WTC11 (cell line): ENCODE results near the gene RIPPLY3. TPM values are rescaled to one million over a fixed set of nuclear protein-coding genes. Genes with fewer than 3 reads are reported as not detected.

Experiments
- ATAC-seq: fragments of 200-7000 bp; cut with Tn5 transposase; 2 replicates; pipeline ENCODE4 v1.10.0; 2021; ENCODE audit warnings: mild to moderate bottlenecking, moderate library complexity
- Bru-seq: library from RNA; stranded (reverse); fragments of 400-500 nt; gene quantifications from one replicate; lab custom pipeline; 2021; lab: Mats Ljungman, UMichigan
- CTCF ChIA-PET: fragments of 300-600 bp; sonication (Branson Sonifier 250); formaldehyde crosslinking; loops from one replicate; lab custom pipeline; 2021; ENCODE audit warnings: antibody characterized with exemption; lab: Charles Lee
- POLR2A ChIA-PET: fragments of 350-600 bp; sonication (Branson Sonifier 250); formaldehyde crosslinking; loops from one replicate; lab custom pipeline; 2021; ENCODE audit warnings: antibody characterized with exemption; lab: Charles Lee
- DNase-seq: peaks from one replicate; pipeline ENCODE4 v3.0.0; 2021; ENCODE audit warnings: low spot score
- H3K27ac Mint-ChIP-seq: 2 replicates; pipeline ENCODE4 v1.8.0; 2021; ENCODE audit warnings: mixed read lengths
- H3K27me3 Mint-ChIP-seq: 2 replicates; pipeline ENCODE4 v1.8.0; 2021; ENCODE audit warnings: low read depth, mild to moderate bottlenecking, moderate library complexity, mixed read lengths
- H3K36me3 Mint-ChIP-seq: 2 replicates; pipeline ENCODE4 v1.8.0; 2021; ENCODE audit warnings: mixed read lengths
- H3K4me1 Mint-ChIP-seq: 2 replicates; pipeline ENCODE4 v1.8.0; 2022; ENCODE audit warnings: mixed read lengths
- H3K4me3 Mint-ChIP-seq: 2 replicates; pipeline ENCODE4 v1.8.0; 2021; ENCODE audit warnings: mild to moderate bottlenecking, moderate library complexity, mixed read lengths
- H3K9me3 Mint-ChIP-seq: 2 replicates; pipeline ENCODE4 v1.8.0; 2021; ENCODE audit warnings: mixed read lengths
- ARID4B ChIP-seq: sonication (generic); formaldehyde crosslinking; IDR thresholded peaks from 2 replicates; pipeline ENCODE4 v1.8.0; 2023; ENCODE audit warnings: missing genetic modification reagents, mild to moderate bottlenecking, borderline replicate concordance
- HMGXB4 ChIP-seq: sonication (generic); formaldehyde crosslinking; IDR thresholded peaks from 2 replicates; pipeline ENCODE4 v1.8.1; 2023; ENCODE audit warnings: mild to moderate bottlenecking, moderate library complexity, missing genetic modification reagents
- KAT7 ChIP-seq: sonication (generic); formaldehyde crosslinking; IDR thresholded peaks from 2 replicates; pipeline ENCODE4 v1.8.1; 2023; ENCODE audit warnings: missing genetic modification reagents, mild to moderate bottlenecking, borderline replicate concordance
- MYBL2 ChIP-seq: sonication (generic); formaldehyde crosslinking; IDR thresholded peaks from 2 replicates; pipeline ENCODE4 v1.8.1; 2023; ENCODE audit warnings: mild to moderate bottlenecking, moderate library complexity, missing genetic modification reagents
- NR1H2 ChIP-seq: sonication (generic); formaldehyde crosslinking; IDR thresholded peaks from 2 replicates; pipeline ENCODE4 v1.9.0; 2021; ENCODE audit warnings: mild to moderate bottlenecking, moderate library complexity, missing genetic modification reagents
- NR2C2 ChIP-seq: sonication (generic); formaldehyde crosslinking; IDR thresholded peaks from 2 replicates; pipeline ENCODE4 v1.8.0; 2022; ENCODE audit warnings: mild to moderate bottlenecking, missing genetic modification reagents
- PREB ChIP-seq: sonication (generic); formaldehyde crosslinking; IDR thresholded peaks from 2 replicates; pipeline ENCODE4 v1.8.1; 2022; ENCODE audit warnings: mild to moderate bottlenecking, missing genetic modification reagents, moderate library complexity, borderline replicate concordance
- RORB ChIP-seq: fragments of 250-450 bp; sonication (Bioruptor Pico); IDR thresholded peaks from 2 replicates; pipeline ENCODE4 v1.9.0; 2021; ENCODE audit warnings: mild to moderate bottlenecking
- SP1 ChIP-seq: sonication (generic); formaldehyde crosslinking; conservative IDR thresholded peaks from 2 replicates; pipeline ENCODE4 v1.8.1; 2022; ENCODE audit warnings: missing genetic modification reagents
- long read RNA-seq, 3 experiments: library from RNA in 1 of 3; library from capped mRNA in 1 of 3; library from polyadenylated mRNA in 1 of 3; unstranded in 2 of 3; stranded (forward) in 1 of 3; transcript quantifications; one replicate each; pipeline ENCODE4 v2.0.0, GENCODE V29; 2021
- total RNA-seq: library from RNA; stranded (reverse); gene quantifications from 3 replicates; pipeline ENCODE4 v1.2.3, GENCODE V29; 2021

Gene RIPPLY3
- total RNA-seq, result 2.0 to 3.5 TPM (median 2.3 TPM) in 3 replicates
- Bru-seq, nascent RNA, result percentile 32 among the genes with signal in this experiment
- long read RNA-seq, experiment 1, partial matches to known transcripts, result 0 of 3 reads
- long read RNA-seq, experiment 1, other reads (novel, unspliced or antisense), result 0 of 3 reads
- long read RNA-seq, experiment 2, partial matches to known transcripts, result 2 of 3 reads
- long read RNA-seq, experiment 2, other reads (novel, unspliced or antisense), result 0 of 3 reads
- long read RNA-seq, experiment 3, result 0 reads

GRCh38 chr21:37006486-37007291, at the start of gene RIPPLY3:
Gene RIPPLY3, plus strand, starts transcription at chr21:37006702. Its CDS starts 71 bp downstream, at chr21:37006773.
- ATAC-seq (peak; percentile 18), DNase-seq (peak; percentile 59)
- H3K4me3 Mint-ChIP-seq, result peak within 1 kb of the TSS; percentile 62
- peaks cover 68% of the 10 kb centered on the region for H3K27me3 Mint-ChIP-seq
- no peaks in the 10 kb centered on the region for H3K36me3 Mint-ChIP-seq
- TF ChIP-seq HMGXB4 (CRISPR knock-in tag) (0 out of 2 replicates have a peak, but pooled peaks have one; percentile 52), ARID4B (CRISPR knock-in tag) (no peak), KAT7 (CRISPR knock-in tag) (0 out of 2 replicates have a peak, but pooled peaks have one; percentile 31), SP1 (CRISPR knock-in tag) (0 out of 2 replicates have a peak, but pooled peaks have one; percentile 11)
- H3K4me1 Mint-ChIP-seq, result peaks cover 12% of the 10 kb centered on the region
- ChIA-PET CTCF (interaction anchor here (0.7 to 3.3 kb wide), 9 partner anchors 9 to 909 kb away, joined by 3 to 35 read pairs (median 4); partner anchors contain the start of gene HLCS), POLR2A (interaction anchor here (1.5 kb wide), 1 partner anchor 16 kb away, joined by 4 read pairs; no protein-coding TSS in a partner anchor)
- H3K27ac Mint-ChIP-seq, result no peak within 1 kb of the TSS
- no peaks in the 10 kb centered on the region for H3K9me3 Mint-ChIP-seq

- Mint-ChIP-seq H3K27me3 (no peaks in the 10 kb centered on the region), H3K9me3 (no peaks in the 10 kb centered on the region), H3K36me3 (peaks cover 3% of the 10 kb centered on the region; the same call in 1 of the 2 replicates), H3K4me1 (peaks cover 9% of the 10 kb centered on the region), H3K27ac (peak overlapping the region; percentile 73), H3K4me3 (no peak overlapping the region)
- ChIA-PET POLR2A (no interaction called here), CTCF (interaction anchor here (0.6 to 1.2 kb wide), 2 partner anchors 17 to 717 kb away, joined by 3 to 4 read pairs; no protein-coding TSS in a partner anchor)
- ATAC-seq, result peak; percentile 98
- peak; percentile 65 for DNase-seq
- no peak for TF ChIP-seq PREB (CRISPR knock-in tag)
- 0 out of 2 replicates have a peak, but pooled peaks have one; percentile 26 for TF ChIP-seq SP1 (CRISPR knock-in tag)
- TF ChIP-seq MYBL2, result 0 out of 2 replicates have a peak, but pooled peaks have one; percentile 31
These were observed 47.3 kb upstream of the RIPPLY3 start for GRCh38 chr21:36959020-36959835.

- no peak for DNase-seq
- TF ChIP-seq SP1 (CRISPR knock-in tag) (no peak), RORB (no peak), NR2C2 (CRISPR knock-in tag) (no peak), NR1H2 (CRISPR knock-in tag) (no peak)
- peaks cover 3% of the 10 kb centered on the region; the same call in 1 of the 2 replicates for H3K36me3 Mint-ChIP-seq
- no peaks in the 10 kb centered on the region for H3K9me3 Mint-ChIP-seq
- CTCF ChIA-PET, result no interaction called here
- no peak for ATAC-seq
- H3K27me3 Mint-ChIP-seq, result no peaks in the 10 kb centered on the region
- H3K4me1 Mint-ChIP-seq, result peaks cover 18% of the 10 kb centered on the region
- no peak overlapping the region; the same call in 1 of the 2 replicates for H3K27ac Mint-ChIP-seq
- POLR2A ChIA-PET, result no interaction called here
- no peak overlapping the region for H3K4me3 Mint-ChIP-seq
These were observed 45.7 kb upstream of the RIPPLY3 start for GRCh38 chr21:36960676-36961284.
